ENCODE measurements around the gene IGSF1. TPM values are rescaled to one million over a fixed set of nuclear protein-coding genes. Genes with fewer than 3 reads are reported as not detected.

Gene IGSF1
- total and polyA plus RNA-seq, 2 of the 13 experiments (the other 11 are each of a cell fraction or from before 2014, with no cell fraction given), result 58.7 to 108 TPM

DNA sequence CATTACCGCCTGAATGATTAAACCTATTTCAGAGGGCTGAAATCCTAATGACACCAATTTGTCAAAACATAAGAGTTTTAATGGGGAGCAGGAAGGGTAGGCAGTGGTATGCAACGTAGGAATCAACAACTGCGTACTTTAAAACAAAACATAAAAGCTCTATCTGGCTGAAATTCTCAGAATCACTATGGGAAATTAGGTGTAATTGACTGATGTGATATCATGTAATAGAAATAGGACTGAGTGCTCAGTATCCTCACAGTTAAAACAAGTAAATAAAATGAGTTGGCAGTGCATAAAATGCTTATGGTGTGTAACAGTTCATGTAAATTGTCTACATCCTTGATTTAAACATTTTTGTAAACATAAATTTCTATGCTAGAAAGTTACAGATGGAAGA lies 13.6 kb upstream of the IGSF1 start (continued):
- TF ChIP-seq CENPT (CRISPR knock-in tag; IDR thresholded peaks at IDR 0.05; ENCODE audit: low read depth) (no peak), ZNF451 (CRISPR knock-in tag; IDR thresholded peaks at IDR 0.05) (no peak), ARNTL (CRISPR knock-in tag; IDR thresholded peaks at IDR 0.05) (no peak), RFX5 (IDR thresholded peaks at IDR 0.05; ENCODE audit: low read depth, low read length) (no peak)
- TF ChIP-seq, protein P1, sequence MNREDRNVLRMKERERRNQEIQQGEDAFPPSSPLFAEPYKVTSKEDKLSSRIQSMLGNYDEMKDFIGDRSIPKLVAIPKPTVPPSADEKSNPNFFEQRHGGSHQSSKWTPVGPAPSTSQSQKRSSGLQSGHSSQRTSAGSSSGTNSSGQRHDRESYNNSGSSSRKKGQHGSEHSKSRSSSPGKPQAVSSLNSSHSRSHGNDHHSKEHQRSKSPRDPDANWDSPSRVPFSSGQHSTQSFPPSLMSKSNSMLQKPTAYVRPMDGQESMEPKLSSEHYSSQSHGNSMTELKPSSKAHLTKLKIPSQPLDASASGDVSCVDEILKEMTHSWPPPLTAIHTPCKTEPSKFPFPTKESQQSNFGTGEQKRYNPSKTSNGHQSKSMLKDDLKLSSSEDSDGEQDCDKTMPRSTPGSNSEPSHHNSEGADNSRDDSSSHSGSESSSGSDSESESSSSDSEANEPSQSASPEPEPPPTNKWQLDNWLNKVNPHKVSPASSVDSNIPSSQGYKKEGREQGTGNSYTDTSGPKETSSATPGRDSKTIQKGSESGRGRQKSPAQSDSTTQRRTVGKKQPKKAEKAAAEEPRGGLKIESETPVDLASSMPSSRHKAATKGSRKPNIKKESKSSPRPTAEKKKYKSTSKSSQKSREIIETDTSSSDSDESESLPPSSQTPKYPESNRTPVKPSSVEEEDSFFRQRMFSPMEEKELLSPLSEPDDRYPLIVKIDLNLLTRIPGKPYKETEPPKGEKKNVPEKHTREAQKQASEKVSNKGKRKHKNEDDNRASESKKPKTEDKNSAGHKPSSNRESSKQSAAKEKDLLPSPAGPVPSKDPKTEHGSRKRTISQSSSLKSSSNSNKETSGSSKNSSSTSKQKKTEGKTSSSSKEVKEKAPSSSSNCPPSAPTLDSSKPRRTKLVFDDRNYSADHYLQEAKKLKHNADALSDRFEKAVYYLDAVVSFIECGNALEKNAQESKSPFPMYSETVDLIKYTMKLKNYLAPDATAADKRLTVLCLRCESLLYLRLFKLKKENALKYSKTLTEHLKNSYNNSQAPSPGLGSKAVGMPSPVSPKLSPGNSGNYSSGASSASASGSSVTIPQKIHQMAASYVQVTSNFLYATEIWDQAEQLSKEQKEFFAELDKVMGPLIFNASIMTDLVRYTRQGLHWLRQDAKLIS (CRISPR knock-in tag; IDR thresholded peaks at IDR 0.05), result no peak

DNA sequence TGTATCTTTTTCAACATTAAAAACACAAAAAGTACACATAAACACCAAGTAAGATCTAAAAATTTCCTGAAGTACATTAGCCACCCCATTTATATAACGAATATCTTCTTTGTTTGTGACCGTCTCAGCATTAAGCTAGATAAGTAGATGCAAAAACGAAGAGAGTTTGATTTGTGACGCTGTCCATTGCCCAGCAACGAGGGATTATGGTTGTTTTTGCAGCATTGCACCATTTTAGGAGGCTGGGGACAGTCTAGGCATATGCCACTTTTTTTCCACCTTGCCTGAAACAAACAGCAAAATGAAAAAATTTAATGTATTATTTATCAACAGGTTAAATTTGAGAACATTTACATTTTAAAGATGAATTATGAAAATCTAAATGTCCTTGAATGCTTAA lies 12.0 kb upstream of the IGSF1 start:
- TF ChIP-seq EEA1 (CRISPR knock-in tag; IDR thresholded peaks at IDR 0.05; ENCODE audit: borderline replicate concordance) (no peak), ZFP1 (CRISPR knock-in tag; IDR thresholded peaks at IDR 0.05) (no peak), FOXO1 (CRISPR knock-in tag; IDR thresholded peaks at IDR 0.05) (no peak), ZNF12 (CRISPR knock-in tag; IDR thresholded peaks at IDR 0.05) (no peak), ZMYM2 (CRISPR knock-in tag; IDR thresholded peaks at IDR 0.05) (no peak), HDAC6 (IDR thresholded peaks at IDR 0.05; ENCODE audit: low read depth, low read length) (no peak), ZFP41 (CRISPR knock-in tag; IDR thresholded peaks at IDR 0.05; ENCODE audit: borderline replicate concordance) (no peak)
- TF ChIP-seq, protein P2, sequence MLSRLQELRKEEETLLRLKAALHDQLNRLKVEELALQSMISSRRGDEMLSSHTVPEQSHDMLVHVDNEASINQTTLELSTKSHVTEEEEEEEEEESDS (CRISPR knock-in tag; IDR thresholded peaks at IDR 0.05; ENCODE audit: borderline replicate concordance), result no peak
- TF ChIP-seq, protein P3, sequence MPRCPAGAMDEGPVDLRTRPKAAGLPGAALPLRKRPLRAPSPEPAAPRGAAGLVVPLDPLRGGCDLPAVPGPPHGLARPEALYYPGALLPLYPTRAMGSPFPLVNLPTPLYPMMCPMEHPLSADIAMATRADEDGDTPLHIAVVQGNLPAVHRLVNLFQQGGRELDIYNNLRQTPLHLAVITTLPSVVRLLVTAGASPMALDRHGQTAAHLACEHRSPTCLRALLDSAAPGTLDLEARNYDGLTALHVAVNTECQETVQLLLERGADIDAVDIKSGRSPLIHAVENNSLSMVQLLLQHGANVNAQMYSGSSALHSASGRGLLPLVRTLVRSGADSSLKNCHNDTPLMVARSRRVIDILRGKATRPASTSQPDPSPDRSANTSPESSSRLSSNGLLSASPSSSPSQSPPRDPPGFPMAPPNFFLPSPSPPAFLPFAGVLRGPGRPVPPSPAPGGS (CRISPR knock-in tag; IDR thresholded peaks at IDR 0.05), result no peak
- Histone ChIP-seq H3K4me1 (ENCODE audit: insufficient read depth, low read length) (no peaks in the 10 kb centered on the region), H3K79me2 (ENCODE audit: insufficient read depth, low read length) (no peaks in the 10 kb centered on the region), H4K20me1 (ENCODE audit: insufficient read depth, low read length) (no peaks in the 10 kb centered on the region), H3K9ac (ENCODE audit: insufficient read depth, low read depth, low read length) (no peak overlapping the region), H3K9me3 (ENCODE audit: low read length) (no peaks in the 10 kb centered on the region), H3K27me3 (ENCODE audit: control insufficient read depth in 1 of 2, insufficient read depth in 2 of 2, low read length in 2 of 2) (no peaks in the 10 kb centered on the region), H3K4me3 (replicated peaks in 1 of 3; ENCODE audit: insufficient read depth in 1 of 3, low read depth in 2 of 3, low read length in 3 of 3) (no peak overlapping the region), H3K4me2 (ENCODE audit: low read depth, low read length) (no peak overlapping the region), H3K27ac (ENCODE audit: extremely low read length, insufficient read depth, low read length) (no peak overlapping the region), H2AFZ (ENCODE audit: low read length) (no peak overlapping the region), H3K36me3 (replicated peaks in 1 of 2; ENCODE audit: control insufficient read depth in 1 of 2, insufficient read depth in 2 of 2, low read length in 2 of 2) (no peaks in the 10 kb centered on the region)
- FAIRE-seq (no peak), ATAC-seq (no peak), DNase-seq (ENCODE audit: low spot score) (no peak)
- in situ Hi-C loops (cut with HindIII; ENCODE audit: extremely low pct_ligation_motif_present, low pct_unique_long_range_greater_than_20kb) (no loop called here), intact Hi-C loops (cut with micrococcal nuclease; ENCODE audit: unreplicated experiment) (no loop called here)
- POLR2A ChIA-PET, result no interaction called here
- no TSS peak for BruUV-seq (replicated peaks)
- WGBS (ENCODE audit: low lambda C conversion rate), result 26% methylated on average over 5 of the region's 5 CpGs
- CTCF ChIA-PET (ENCODE audit: low intra/inter-chr PET ratio, low total read pairs), result no interaction called here

Data from HepG2 (cell line).